Smooth muscle cell (in vitro differentiated cells): ENCODE data around the gene SPINDOC. TPM values are rescaled to one million over a fixed set of nuclear protein-coding genes. Genes with fewer than 3 reads are reported as not detected.
A peak's percentile ranks its signal among the peaks of the same experiment; 100 is the strongest.
"Not testable (repeated sequence)": the region's sequence is repeated elsewhere in the genome, so short reads cannot be mapped to it uniquely, and the experiment has no call there.

Experiments used
- DNase-seq: peaks from one replicate; lab custom pipeline; 2025; ENCODE audit not compliant: unreplicated experiment; lab: John Stamatoyannopoulos, UW
- H2AFZ ChIP-seq: fragments of 200-600 bp; sonication (generic); 2 replicates; pipeline ENCODE4 v1.6.0; 2016; ENCODE audit warnings: antibody characterized with exemption, low read depth, mild to moderate bottlenecking
- H3F3A ChIP-seq: fragments of 200-600 bp; sonication (generic); 2 replicates; pipeline ENCODE4 v1.6.0; 2017; ENCODE audit warnings: antibody characterized with exemption, low read depth
- H3K27ac ChIP-seq: fragments of 200-600 bp; sonication (generic); 2 replicates; pipeline ENCODE4 v1.5.1; 2016; ENCODE audit warnings: low read depth, mild to moderate bottlenecking
- H3K27me3 ChIP-seq: fragments of 200-600 bp; sonication (generic); 2 replicates; pipeline ENCODE4 v1.6.1; 2016; ENCODE audit warnings: low read depth, mild to moderate bottlenecking
- H3K36me3 ChIP-seq: fragments of 200-600 bp; sonication (generic); 2 replicates; pipeline ENCODE4 v1.5.1; 2016; ENCODE audit warnings: low read depth
- H3K4me1 ChIP-seq: fragments of 200-600 bp; sonication (generic); 2 replicates; pipeline ENCODE4 v1.5.1; 2016; ENCODE audit warnings: low read depth
- H3K4me2 ChIP-seq: fragments of 200-600 bp; sonication (generic); 2 replicates; pipeline ENCODE4 v1.6.0; 2016; ENCODE audit warnings: mild to moderate bottlenecking
- H3K4me3 ChIP-seq: fragments of 200-600 bp; sonication (generic); 2 replicates; pipeline ENCODE4 v1.5.1; 2016; ENCODE audit warnings: mild to moderate bottlenecking
- H3K79me2 ChIP-seq: fragments of 200-600 bp; sonication (generic); 2 replicates; pipeline ENCODE4 v1.6.0; 2016; ENCODE audit warnings: low read depth, mild to moderate bottlenecking
- H3K9ac ChIP-seq: fragments of 200-600 bp; sonication (generic); 2 replicates; pipeline ENCODE4 v1.6.0; 2016; ENCODE audit warnings: low read depth
- H3K9me3 ChIP-seq: fragments of 200-600 bp; sonication (generic); replicated peaks from 2 replicates; pipeline ENCODE4 v1.5.1; 2016; ENCODE audit warnings: low read depth
- H4K20me1 ChIP-seq: fragments of 200-600 bp; sonication (generic); 2 replicates; pipeline ENCODE4 v1.6.0; 2016; ENCODE audit warnings: low read depth
- WGBS: methylation state at CpG from one replicate; pipeline ENCODE4 v1.1.7; 2016; ENCODE audit warnings: low lambda C conversion rate; 5-methylcytosine and 5-hydroxymethylcytosine counted together
- polyA plus RNA-seq: library from polyadenylated mRNA; unstranded; fragments of >200 nt; fragmentation: Nextera tagmentation; extraction: Ambion mirVana; gene quantifications from 2 replicates; pipeline ENCODE4 v1.2.1, GENCODE V29; 2016
- total RNA-seq: library from RNA; depleted of rRNA; stranded (reverse); fragments of >200 nt; gene quantifications from 2 replicates; pipeline ENCODE4 v1.2.3, GENCODE V29; 2014
- TF ChIP-seq, protein P1 (sequence below): fragments of 200-600 bp; sonication (generic); IDR thresholded peaks from 2 replicates; pipeline ENCODE4 v1.5.1; 2017; ENCODE audit warnings: borderline replicate concordance, mild to moderate bottlenecking, antibody characterized with exemption; ENCODE audit not compliant: insufficient read depth, poor library complexity, severe bottlenecking

SPINDOC gene
- total and polyA plus RNA-seq, 2 experiments from 2014 or later, result 13.6 to 13.7 TPM

DNA sequence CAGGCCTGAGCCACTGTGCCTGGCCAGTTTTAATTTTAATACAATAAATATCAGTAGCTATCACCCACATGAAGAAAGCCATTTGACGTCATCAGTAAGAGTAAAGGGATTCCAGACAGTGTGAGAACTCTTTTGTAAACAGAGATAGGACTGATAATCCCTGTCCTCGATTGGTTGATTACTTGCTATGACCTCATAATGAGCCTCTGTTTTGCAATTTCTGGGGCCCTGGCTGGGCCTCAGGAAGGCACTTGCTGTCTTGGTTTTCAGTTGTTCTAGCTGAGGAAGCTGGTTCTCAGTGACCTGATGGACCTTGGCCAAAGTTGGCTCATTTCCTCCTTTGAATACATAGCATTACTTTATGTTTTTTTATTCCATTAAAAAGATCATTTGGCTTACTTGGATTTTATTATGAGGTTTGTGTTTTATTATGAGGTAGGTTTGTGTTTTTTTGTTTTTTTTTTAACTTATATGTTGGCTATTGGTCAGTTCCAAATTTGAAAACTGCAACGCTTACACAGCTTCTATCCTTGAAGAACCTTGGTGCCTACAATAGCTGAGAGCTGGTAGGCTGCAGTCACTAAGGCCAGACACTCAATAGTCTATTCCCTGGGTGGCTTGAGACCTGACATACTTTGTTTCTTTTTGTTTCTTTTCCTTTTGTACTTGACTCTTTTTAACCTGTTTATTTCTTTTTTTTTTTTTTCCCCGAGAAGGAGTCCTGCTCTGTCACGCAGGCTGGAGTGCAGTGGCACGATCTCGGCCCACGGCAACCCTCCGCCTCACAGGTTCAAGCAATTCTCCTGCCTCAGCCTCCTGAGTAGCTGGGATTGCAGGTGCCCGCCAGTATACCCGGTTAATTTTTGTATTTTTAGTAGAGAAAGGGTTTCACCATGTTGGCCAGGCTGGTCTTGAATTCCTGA is 45.6 kb downstream of the SPINDOC start:
- Histone ChIP-seq H3K36me3 (no peaks in the 10 kb centered on the region), H3K27ac (peak overlapping the region; percentile 11), H3K4me2 (no peak overlapping the region), H3F3A (peaks cover 3% of the 10 kb centered on the region), H4K20me1 (peaks cover 98% of the 10 kb centered on the region), H3K4me1 (peaks cover 9% of the 10 kb centered on the region), H3K9ac (no peak overlapping the region), H3K79me2 (peaks cover 59% of the 10 kb centered on the region), H2AFZ (no peak overlapping the region), H3K27me3 (no peaks in the 10 kb centered on the region), H3K9me3 (no peaks in the 10 kb centered on the region), H3K4me3 (no peak overlapping the region)
- TF ChIP-seq, protein P1, sequence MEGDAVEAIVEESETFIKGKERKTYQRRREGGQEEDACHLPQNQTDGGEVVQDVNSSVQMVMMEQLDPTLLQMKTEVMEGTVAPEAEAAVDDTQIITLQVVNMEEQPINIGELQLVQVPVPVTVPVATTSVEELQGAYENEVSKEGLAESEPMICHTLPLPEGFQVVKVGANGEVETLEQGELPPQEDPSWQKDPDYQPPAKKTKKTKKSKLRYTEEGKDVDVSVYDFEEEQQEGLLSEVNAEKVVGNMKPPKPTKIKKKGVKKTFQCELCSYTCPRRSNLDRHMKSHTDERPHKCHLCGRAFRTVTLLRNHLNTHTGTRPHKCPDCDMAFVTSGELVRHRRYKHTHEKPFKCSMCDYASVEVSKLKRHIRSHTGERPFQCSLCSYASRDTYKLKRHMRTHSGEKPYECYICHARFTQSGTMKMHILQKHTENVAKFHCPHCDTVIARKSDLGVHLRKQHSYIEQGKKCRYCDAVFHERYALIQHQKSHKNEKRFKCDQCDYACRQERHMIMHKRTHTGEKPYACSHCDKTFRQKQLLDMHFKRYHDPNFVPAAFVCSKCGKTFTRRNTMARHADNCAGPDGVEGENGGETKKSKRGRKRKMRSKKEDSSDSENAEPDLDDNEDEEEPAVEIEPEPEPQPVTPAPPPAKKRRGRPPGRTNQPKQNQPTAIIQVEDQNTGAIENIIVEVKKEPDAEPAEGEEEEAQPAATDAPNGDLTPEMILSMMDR, result no peak
- DNase-seq, result no peak
- 80% methylated on average over 11 of the region's 11 CpGs for WGBS

DNA sequence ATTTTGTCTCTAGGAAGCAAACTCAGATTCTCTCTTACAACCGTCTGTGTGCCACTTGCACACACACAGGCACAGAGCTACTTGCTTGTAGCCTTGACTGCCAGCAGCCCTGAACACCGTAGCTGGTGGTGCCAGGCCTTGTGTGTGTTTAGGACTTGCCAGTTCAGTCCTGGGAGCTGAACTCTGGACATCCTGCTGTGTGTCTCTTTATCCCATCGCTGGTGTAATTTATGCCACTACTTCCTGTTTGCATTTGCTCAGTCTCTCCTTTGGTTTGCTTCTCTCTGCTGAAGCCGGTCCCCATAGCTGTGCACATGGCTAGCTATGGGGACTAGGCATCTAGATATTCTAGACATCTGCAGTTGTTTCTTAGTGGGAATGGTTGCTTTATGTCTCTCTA is 49.7 kb downstream of the SPINDOC start:
- Histone ChIP-seq H4K20me1 (peaks cover 99% of the 10 kb centered on the region), H3K36me3 (no peaks in the 10 kb centered on the region), H3K4me1 (no peaks in the 10 kb centered on the region), H2AFZ (no peak overlapping the region), H3K4me2 (no peak overlapping the region), H3K9me3 (no peaks in the 10 kb centered on the region), H3K27me3 (no peaks in the 10 kb centered on the region), H3K9ac (no peak overlapping the region), H3K4me3 (no peak overlapping the region), H3K79me2 (peaks cover 57% of the 10 kb centered on the region), H3F3A (peaks cover 8% of the 10 kb centered on the region), H3K27ac (no peak overlapping the region)
- DNase-seq, result no peak
- TF ChIP-seq, protein P1, result no peak
- 43% methylated on average over 4 of the region's 4 CpGs for WGBS

DNA sequence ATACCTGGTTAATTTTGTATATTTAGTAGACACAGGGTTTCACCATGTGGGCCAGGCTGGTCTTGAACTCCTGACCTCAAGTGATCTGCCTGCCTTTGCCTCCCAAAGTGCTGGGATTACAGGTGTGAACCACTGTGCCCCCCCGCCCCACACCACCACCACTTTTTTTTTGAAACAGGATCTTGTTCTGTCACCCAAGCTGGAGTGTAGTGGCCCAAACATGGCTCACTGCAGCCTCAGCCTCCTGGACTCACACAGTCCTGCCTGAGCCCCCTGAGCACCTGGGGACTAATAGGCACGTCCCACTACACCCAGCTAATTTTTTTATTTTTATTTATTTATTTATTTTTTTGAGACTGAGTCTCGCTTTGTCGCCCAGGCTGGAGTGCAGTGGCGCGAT is 50.4 kb downstream of the SPINDOC start:
- H3K27me3 ChIP-seq, H3K4me1 ChIP-seq, H3K4me3 ChIP-seq, H3K9me3 ChIP-seq, H3F3A ChIP-seq, H3K4me2 ChIP-seq, H3K9ac ChIP-seq, H2AFZ ChIP-seq, H3K36me3 ChIP-seq, DNase-seq, H3K27ac ChIP-seq: not testable (repeated sequence)
- 97% methylated on average over 6 of the region's 6 CpGs for WGBS
- H4K20me1 ChIP-seq, result peaks cover 99% of the 10 kb centered on the region
- peaks cover 63% of the 10 kb centered on the region for H3K79me2 ChIP-seq

DNA sequence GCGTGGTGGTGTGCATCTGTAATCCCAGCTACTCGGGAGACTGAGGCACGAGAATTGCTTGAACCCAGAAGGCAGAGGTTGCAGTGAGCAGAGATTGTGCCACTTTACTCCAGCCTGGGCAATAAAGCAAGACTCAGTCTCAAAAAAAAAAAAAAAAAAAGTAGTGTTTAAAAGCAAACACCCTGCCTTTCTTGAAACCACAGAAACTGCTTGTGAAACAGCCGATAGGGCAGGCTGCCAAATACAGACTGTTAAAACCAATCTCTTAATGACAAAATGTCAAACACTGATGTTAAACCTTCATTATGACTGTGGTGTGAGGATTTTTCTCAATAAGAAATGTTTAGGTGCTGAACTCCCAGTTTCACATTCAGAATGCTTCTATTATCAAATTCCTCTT is 53.0 kb downstream of the SPINDOC start:
- Histone ChIP-seq H3K4me2 (peak overlapping the region; percentile 20), H3K79me2 (peaks cover 73% of the 10 kb centered on the region), H3K27me3 (no peaks in the 10 kb centered on the region), H3K36me3 (no peaks in the 10 kb centered on the region), H3F3A (peaks cover 21% of the 10 kb centered on the region), H4K20me1 (peaks cover 99% of the 10 kb centered on the region), H3K4me1 (no peaks in the 10 kb centered on the region), H3K9ac (no peak overlapping the region), H3K27ac (no peak overlapping the region), H2AFZ (no peak overlapping the region), H3K4me3 (no peak overlapping the region), H3K9me3 (no peaks in the 10 kb centered on the region)
- no peak for DNase-seq
- WGBS, result 64% methylated on average over 4 of the region's 4 CpGs
- TF ChIP-seq, protein P1, result no peak
